Peyer's patch (tissue), 4 donors: ENCODE data around the gene TRIM63. TPM values are rescaled to one million over a fixed set of nuclear protein-coding genes. Genes with fewer than 3 reads are reported as not detected.

ENCODE experiments used
- DNase-seq, 3 donors: peaks; one replicate each; pipeline ENCODE4 v3.0.0-alpha.2; 2017 to 2019
- H3K27ac ChIP-seq, 4 donors: fragments of 200-600 bp; sonication (generic); one replicate each; pipeline ENCODE4 v1.5.1; 2016 to 2019
- H3K27me3 ChIP-seq, 2 donors: fragments of 200-600 bp; sonication (generic); one replicate each; pipeline ENCODE4 v1.5.1; 2019
- H3K36me3 ChIP-seq, 3 donors: fragments of 200-600 bp; sonication (generic); one replicate each; pipeline ENCODE4 v1.5.1; 2016 to 2019
- H3K4me1 ChIP-seq, 4 donors: fragments of 200-600 bp; sonication (generic); one replicate each; pipeline ENCODE4 v1.5.1; 2016 to 2019
- H3K4me3 ChIP-seq, 4 donors: fragments of 200-600 bp; sonication (generic); 1 replicate in 3 of 4; 2 replicates in 1 of 4; pipeline ENCODE4 v1.5.1; 2016 to 2019; ENCODE audit warnings: mild to moderate bottlenecking in 1 of 4
- H3K9me3 ChIP-seq, 4 donors: fragments of 200-600 bp; sonication (generic); one replicate each; pipeline ENCODE4 v1.5.1; 2016 to 2019; ENCODE audit warnings: mild to moderate bottlenecking in 1 of 4
- CTCF ChIP-seq, 6 experiments: fragments of 450-650 bp in 4 of 6; fragments of 200-600 bp in 2 of 6; sonication (generic) in 1 of 6; IDR thresholded peaks; one replicate each; pipeline ENCODE4 v1.5.1; 2017 to 2019; ENCODE audit warnings: antibody characterized with exemption in 6 of 6, mild to moderate bottlenecking in 3 of 6, moderate library complexity in 1 of 6
- POLR2A ChIP-seq, 2 donors: fragments of 450-650 bp; IDR thresholded peaks; one replicate each; pipeline ENCODE4 v1.5.1; 2017; ENCODE audit warnings: antibody characterized with exemption in 2 of 2, mild to moderate bottlenecking in 2 of 2, moderate library complexity in 2 of 2
- total RNA-seq, 4 donors: library from RNA; depleted of rRNA; stranded (reverse); fragments of >200 nt; gene quantifications; one replicate each; pipeline ENCODE4 v1.1.0, GENCODE V29; 2016

Gene TRIM63
- total RNA-seq, 4 donors from 2014 or later, result 0.53 to 0.95 TPM; not detected in 2

DNA sequence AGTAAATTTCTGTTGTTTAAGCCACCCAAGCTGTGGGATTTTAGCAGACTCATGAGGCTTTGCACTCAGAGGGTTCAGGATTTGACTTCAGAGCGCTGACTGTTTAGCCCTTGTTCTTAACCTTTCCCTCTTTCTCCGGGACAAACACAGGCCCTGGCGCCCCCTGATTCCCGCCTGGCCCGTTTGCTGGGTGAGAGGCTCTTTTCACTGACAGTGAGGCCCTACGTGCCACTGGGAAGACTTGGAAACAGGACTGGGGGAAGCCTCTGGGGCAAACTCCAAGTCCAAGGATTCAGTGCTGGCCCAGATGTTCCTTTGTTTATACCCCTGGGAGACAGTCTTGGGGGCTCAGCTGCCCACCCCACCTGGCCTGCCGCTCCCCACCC lies 11.7 kb upstream of the TRIM63 start:
- no peak for DNase-seq
- no peaks in the 10 kb centered on the region for H3K36me3 ChIP-seq
- no peaks in the 10 kb centered on the region for H3K9me3 ChIP-seq
- no peak overlapping the region for H3K27ac ChIP-seq
- no peak overlapping the region for H3K4me3 ChIP-seq
- H3K4me1 ChIP-seq, result no peaks in the 10 kb centered on the region
- no peaks in the 10 kb centered on the region for H3K27me3 ChIP-seq
- TF ChIP-seq POLR2A (IDR thresholded peaks at IDR 0.05) (no peak), CTCF (IDR thresholded peaks at IDR 0.05) (no peak)

- Histone ChIP-seq H3K4me3 (no peak overlapping the region), H3K4me1 (no peaks in the 10 kb centered on the region), H3K27ac (no peak overlapping the region), H3K36me3 (no peaks in the 10 kb centered on the region), H3K9me3 (no peaks in the 10 kb centered on the region), H3K27me3 (no peaks in the 10 kb centered on the region)
- TF ChIP-seq CTCF (IDR thresholded peaks at IDR 0.05), result no peak
- DNase-seq, result peak in 1 of 3 donors; percentile 57
Measured at GRCh38 chr1:26078286-26079177, 11.1 kb upstream of the TRIM63 start.

DNA sequence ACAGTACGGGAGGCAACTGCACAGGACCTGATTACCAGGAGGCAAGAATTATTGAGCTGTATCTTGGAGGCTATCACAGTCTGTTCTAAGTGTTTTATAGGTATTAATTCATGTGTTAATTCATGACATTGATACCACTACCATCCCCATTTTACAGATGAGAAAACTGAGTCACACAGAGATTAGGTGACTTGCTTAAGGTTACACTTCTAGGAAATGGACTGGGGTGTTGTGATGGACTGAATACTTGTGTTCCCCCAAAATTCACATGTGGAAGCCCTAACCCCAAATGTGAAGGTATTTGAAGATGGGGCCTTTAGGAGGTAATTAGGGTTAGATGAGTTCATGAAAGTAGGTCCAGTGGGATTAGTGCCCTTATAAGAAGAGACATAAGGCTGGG lies 10.1 kb upstream of the TRIM63 start:
- Histone ChIP-seq H3K9me3 (no peaks in the 10 kb centered on the region), H3K36me3 (no peaks in the 10 kb centered on the region), H3K27me3 (no peaks in the 10 kb centered on the region), H3K4me3 (no peak overlapping the region), H3K27ac (no peak overlapping the region), H3K4me1 (no peaks in the 10 kb centered on the region)
- TF ChIP-seq POLR2A (IDR thresholded peaks at IDR 0.05) (no peak), CTCF (IDR thresholded peaks at IDR 0.05) (no peak)
- no peak for DNase-seq

GRCh38 chr1:26075421-26076144 lies 8.2 kb upstream of the TRIM63 start:
- H3K36me3 ChIP-seq, result no peaks in the 10 kb centered on the region
- no peaks in the 10 kb centered on the region for H3K27me3 ChIP-seq
- no peaks in the 10 kb centered on the region for H3K9me3 ChIP-seq
- H3K27ac ChIP-seq, result no peak overlapping the region
- no peaks in the 10 kb centered on the region for H3K4me1 ChIP-seq
- no peak overlapping the region for H3K4me3 ChIP-seq
- TF ChIP-seq POLR2A (IDR thresholded peaks at IDR 0.05), result no peak
- TF ChIP-seq CTCF (IDR thresholded peaks at IDR 0.05), result no peak
- peak in 2 of 3 donors; percentile 67 to 71 for DNase-seq

GRCh38 chr1:26072305-26072704 lies 4.9 kb upstream of the TRIM63 start:
- TF ChIP-seq CTCF (IDR thresholded peaks at IDR 0.05) (no peak), POLR2A (IDR thresholded peaks at IDR 0.05) (no peak)
- Histone ChIP-seq H3K27me3 (no peaks in the 10 kb centered on the region), H3K4me3 (no peak overlapping the region), H3K27ac (no peak overlapping the region), H3K4me1 (no peaks in the 10 kb centered on the region), H3K9me3 (no peaks in the 10 kb centered on the region), H3K36me3 (no peaks in the 10 kb centered on the region)
- DNase-seq, result no peak
